H9 (cell line): ENCODE data around the gene GXYLT1. TPM values are rescaled to one million over a fixed set of nuclear protein-coding genes. Genes with fewer than 3 reads are reported as not detected.

Source experiments
- DNase-seq: peaks from one replicate; pipeline ENCODE4 v3.0.0-alpha.2; 2017
- H2AFZ ChIP-seq: one replicate; pipeline ENCODE4 v1.6.1; 2013; ENCODE audit warnings: mild to moderate bottlenecking, low read length, control low read depth, moderate library complexity
- H2AK5ac ChIP-seq: 2 replicates; pipeline ENCODE4 v1.6.1; 2013; ENCODE audit warnings: low read length, control low read depth, mixed read lengths; ENCODE audit not compliant: insufficient read length
- H2BK120ac ChIP-seq: one replicate; pipeline ENCODE4 v1.6.1; 2013; ENCODE audit warnings: low read depth, mild to moderate bottlenecking, low read length, control low read depth, inconsistent platforms; ENCODE audit not compliant: poor library complexity, severe bottlenecking
- H2BK12ac ChIP-seq: 2 replicates; pipeline ENCODE4 v1.6.1; 2013; ENCODE audit warnings: low read length, control low read depth, mixed read lengths, low read depth; ENCODE audit not compliant: insufficient read length
- H2BK15ac ChIP-seq: 2 replicates; pipeline ENCODE4 v1.6.1; 2013; ENCODE audit warnings: low read depth, low read length, control low read depth
- H2BK20ac ChIP-seq: one replicate; pipeline ENCODE4 v1.6.1; 2013; ENCODE audit warnings: low read depth, mild to moderate bottlenecking, low read length, control low read depth, inconsistent platforms; ENCODE audit not compliant: poor library complexity, severe bottlenecking
- H2BK5ac ChIP-seq: 2 replicates; pipeline ENCODE4 v1.6.1; 2013; ENCODE audit warnings: low read length, control low read depth, mixed read lengths; ENCODE audit not compliant: insufficient read length
- H3K14ac ChIP-seq: 2 replicates; pipeline ENCODE4 v1.6.1; 2013; ENCODE audit warnings: low read length, control low read depth; ENCODE audit not compliant: insufficient read depth
- H3K18ac ChIP-seq: 2 replicates; pipeline ENCODE4 v1.6.1; 2013; ENCODE audit warnings: low read depth, mild to moderate bottlenecking, mixed read lengths, low read length, control low read depth; ENCODE audit not compliant: insufficient read length
- H3K23ac ChIP-seq: 2 replicates; pipeline ENCODE4 v1.6.1; 2013; ENCODE audit warnings: low read length, control low read depth, mixed read lengths, low read depth; ENCODE audit not compliant: insufficient read length
- H3K23me2 ChIP-seq: 2 replicates; pipeline ENCODE4 v1.6.1; 2013; ENCODE audit warnings: low read depth, mild to moderate bottlenecking, mixed read lengths, low read length, control low read depth; ENCODE audit not compliant: insufficient read length, poor library complexity, severe bottlenecking
- H3K27ac ChIP-seq: 2 replicates; pipeline ENCODE4 v1.5.1; 2013; ENCODE audit warnings: low read length, control low read depth, mixed read lengths, low read depth; ENCODE audit not compliant: insufficient read length
- H3K27me3 ChIP-seq: 2 replicates; pipeline ENCODE4 v1.6.1; 2013; ENCODE audit warnings: low read length, control low read depth, inconsistent platforms; ENCODE audit not compliant: insufficient read depth
- H3K4ac ChIP-seq: 2 replicates; pipeline ENCODE4 v1.6.1; 2013; ENCODE audit warnings: low read depth, mild to moderate bottlenecking, control low read depth, inconsistent platforms, low read length, moderate library complexity
- H3K4me1 ChIP-seq: 2 replicates; pipeline ENCODE4 v1.6.1; 2013; ENCODE audit warnings: low read length, control low read depth, inconsistent platforms; ENCODE audit not compliant: insufficient read depth
- H3K4me2 ChIP-seq: 2 replicates; pipeline ENCODE4 v1.6.1; 2013; ENCODE audit warnings: low read length, control low read depth, mixed read lengths; ENCODE audit not compliant: insufficient read length, insufficient read depth
- H3K56ac ChIP-seq: 2 replicates; pipeline ENCODE4 v1.6.1; 2013; ENCODE audit warnings: low read depth, mild to moderate bottlenecking, mixed read lengths, low read length, control low read depth; ENCODE audit not compliant: insufficient read length
- H3K79me1 ChIP-seq: 2 replicates; pipeline ENCODE4 v1.6.1; 2013; ENCODE audit warnings: low read depth, mild to moderate bottlenecking, moderate library complexity, low read length, control low read depth, inconsistent platforms; ENCODE audit not compliant: insufficient read depth, poor library complexity, severe bottlenecking
- H3K79me2 ChIP-seq: 2 replicates; pipeline ENCODE4 v1.6.1; 2013; ENCODE audit warnings: low read length, control low read depth, inconsistent platforms; ENCODE audit not compliant: insufficient read depth
- H3K9ac ChIP-seq: 2 replicates; pipeline ENCODE4 v1.6.1; 2013; ENCODE audit warnings: low read length, control low read depth, mixed read lengths; ENCODE audit not compliant: insufficient read length; ENCODE audit errors: extremely low read depth
- H3K9me3 ChIP-seq: one replicate; pipeline ENCODE4 v1.6.1; 2013; ENCODE audit warnings: low read depth, low read length, inconsistent platforms; ENCODE audit not compliant: control insufficient read depth
- H3T11ph ChIP-seq: one replicate; pipeline ENCODE4 v1.6.1; 2013; ENCODE audit warnings: mild to moderate bottlenecking, low read length, control low read depth, inconsistent platforms
- H4K20me1 ChIP-seq: one replicate; pipeline ENCODE4 v1.6.1; 2013; ENCODE audit not compliant: control insufficient read depth, insufficient read length, insufficient read depth
- H4K5ac ChIP-seq: 2 replicates; pipeline ENCODE4 v1.6.1; 2013; ENCODE audit warnings: low read depth, mild to moderate bottlenecking, mixed read lengths, low read length, control low read depth; ENCODE audit not compliant: insufficient read length
- H4K8ac ChIP-seq: replicated peaks from 2 replicates; pipeline ENCODE4 v1.6.1; 2013; ENCODE audit warnings: low read length, control low read depth, mixed read lengths, low read depth; ENCODE audit not compliant: insufficient read length
- H4K91ac ChIP-seq: 2 replicates; pipeline ENCODE4 v1.6.1; 2013; ENCODE audit warnings: low read depth, mild to moderate bottlenecking, moderate library complexity, mixed read lengths, low read length, control low read depth; ENCODE audit not compliant: insufficient read length
- H3K27ac Mint-ChIP-seq, 3 experiments: 2 replicates in 2 of 3; 3 replicates in 1 of 3; pipeline ENCODE4 v1.8.0; 2020 to 2021; ENCODE audit warnings: mixed read lengths in 3 of 3, mild to moderate bottlenecking in 1 of 3, moderate library complexity in 1 of 3
- H3K27me3 Mint-ChIP-seq: 2 replicates; pipeline ENCODE4 v1.8.0; 2021; ENCODE audit warnings: low read depth, mild to moderate bottlenecking, moderate library complexity, mixed read lengths
- H3K36me3 Mint-ChIP-seq, 3 experiments: 2 replicates in 2 of 3; 3 replicates in 1 of 3; pipeline ENCODE4 v1.8.0; 2020 to 2021; ENCODE audit warnings: low read depth in 3 of 3, mixed read lengths in 3 of 3; ENCODE audit not compliant: insufficient read depth in 1 of 3
- H3K4me1 Mint-ChIP-seq, 2 experiments: 2 replicates each; pipeline ENCODE4 v1.8.0; 2020; ENCODE audit warnings: mixed read lengths in 2 of 2
- H3K4me3 Mint-ChIP-seq, 2 experiments: 2 replicates in 1 of 2; 3 replicates in 1 of 2; pipeline ENCODE4 v1.8.0; 2020 to 2021; ENCODE audit warnings: mild to moderate bottlenecking in 2 of 2, mixed read lengths in 2 of 2, moderate library complexity in 1 of 2
- H3K9me3 Mint-ChIP-seq, 2 experiments: 2 replicates in 1 of 2; 3 replicates in 1 of 2; pipeline ENCODE4 v1.8.0; 2020; ENCODE audit warnings: mild to moderate bottlenecking in 2 of 2, mixed read lengths in 2 of 2, moderate library complexity in 1 of 2
- WGBS: extraction: QIAGEN DNeasy Blood & Tissue Kit; methylation state at CpG from one replicate; pipeline ENCODE4 v1.1.7; 2013; ENCODE audit warnings: missing lambda C conversion rate, low lambda C conversion rate, mixed read lengths; ENCODE audit not compliant: insufficient read length; ENCODE audit errors: extremely low coverage; 5-methylcytosine and 5-hydroxymethylcytosine counted together
- total RNA-seq: library from RNA; stranded (reverse); gene quantifications from 2 replicates; pipeline ENCODE4 v1.2.1, GENCODE V29; 2021
- TF ChIP-seq, protein P1 (sequence below): fragments of 200-600 bp; sonication (generic); conservative IDR thresholded peaks from 3 replicates; pipeline ENCODE4 v1.8.0; 2021; ENCODE audit warnings: antibody characterized with exemption, mild to moderate bottlenecking

GXYLT1 gene
- total RNA-seq, 1 experiment from 2014 or later = 14.5 TPM

DNA sequence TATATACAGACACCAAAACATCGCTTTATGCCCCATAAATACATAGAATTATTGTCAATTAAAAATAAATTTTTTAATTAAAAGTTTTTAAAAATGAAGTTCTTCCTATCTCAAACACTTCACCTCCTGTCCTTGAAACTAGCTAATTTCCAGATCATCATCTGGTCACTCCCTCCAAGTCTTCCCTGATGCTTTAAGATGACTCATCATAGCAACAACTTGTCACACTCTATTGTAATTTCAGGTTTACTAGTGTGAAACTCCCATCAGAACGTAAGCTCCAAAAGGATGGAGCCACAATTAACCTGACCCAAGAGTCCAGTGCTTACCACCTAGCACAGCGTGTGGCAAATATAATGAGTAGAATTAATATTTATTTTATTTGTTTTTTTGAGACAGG lies 16.3 kb downstream of the GXYLT1 start:
- H3K4me1 Mint-ChIP-seq = peaks cover 7 to 12% of the 10 kb centered on the region in 2 experiments; a peak in 3 of 4 replicates
- WGBS = no CpG with 5 or more reads among the region's 3 CpGs
- H2BK20ac ChIP-seq = no peak overlapping the region

More for the DNA sequence above, 16.3 kb downstream of the GXYLT1 start:
- Histone ChIP-seq H3K23ac (no peak overlapping the region), H2AK5ac (no peak overlapping the region), H4K20me1 (no peaks in the 10 kb centered on the region), H3K79me2 (no peaks in the 10 kb centered on the region), H2BK120ac (no peak overlapping the region), H3K4me2 (no peak overlapping the region), H3K27me3 (no peaks in the 10 kb centered on the region), H3K27ac (no peak overlapping the region), H2BK12ac (no peak overlapping the region), H3T11ph (no peak overlapping the region), H3K18ac (no peak overlapping the region), H4K5ac (no peak overlapping the region), H3K9ac (no peak overlapping the region), H3K4ac (no peak overlapping the region), H4K91ac (no peak overlapping the region), H4K8ac (no peak overlapping the region), H2BK5ac (no peak overlapping the region), H3K14ac (no peak overlapping the region), H3K79me1 (no peaks in the 10 kb centered on the region), H2AFZ (no peak overlapping the region), H3K23me2 (no peaks in the 10 kb centered on the region), H2BK15ac (no peak overlapping the region), H3K9me3 (no peaks in the 10 kb centered on the region), H3K4me1 (peaks cover 4% of the 10 kb centered on the region; the same call in 1 of the 2 replicates), H3K56ac (no peak overlapping the region)
- Mint-ChIP-seq H3K27me3 (no peaks in the 10 kb centered on the region), H3K4me3 (no peak overlapping the region), H3K27ac (no peak overlapping the region), H3K9me3 (no peaks in the 10 kb centered on the region), H3K36me3 (no peaks in the 10 kb centered on the region)
- TF ChIP-seq, protein P1, sequence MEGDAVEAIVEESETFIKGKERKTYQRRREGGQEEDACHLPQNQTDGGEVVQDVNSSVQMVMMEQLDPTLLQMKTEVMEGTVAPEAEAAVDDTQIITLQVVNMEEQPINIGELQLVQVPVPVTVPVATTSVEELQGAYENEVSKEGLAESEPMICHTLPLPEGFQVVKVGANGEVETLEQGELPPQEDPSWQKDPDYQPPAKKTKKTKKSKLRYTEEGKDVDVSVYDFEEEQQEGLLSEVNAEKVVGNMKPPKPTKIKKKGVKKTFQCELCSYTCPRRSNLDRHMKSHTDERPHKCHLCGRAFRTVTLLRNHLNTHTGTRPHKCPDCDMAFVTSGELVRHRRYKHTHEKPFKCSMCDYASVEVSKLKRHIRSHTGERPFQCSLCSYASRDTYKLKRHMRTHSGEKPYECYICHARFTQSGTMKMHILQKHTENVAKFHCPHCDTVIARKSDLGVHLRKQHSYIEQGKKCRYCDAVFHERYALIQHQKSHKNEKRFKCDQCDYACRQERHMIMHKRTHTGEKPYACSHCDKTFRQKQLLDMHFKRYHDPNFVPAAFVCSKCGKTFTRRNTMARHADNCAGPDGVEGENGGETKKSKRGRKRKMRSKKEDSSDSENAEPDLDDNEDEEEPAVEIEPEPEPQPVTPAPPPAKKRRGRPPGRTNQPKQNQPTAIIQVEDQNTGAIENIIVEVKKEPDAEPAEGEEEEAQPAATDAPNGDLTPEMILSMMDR = no peak
- DNase-seq = no peak
